GM23248 (cell line): ENCODE results near the gene CELA3A. TPM values are rescaled to one million over a fixed set of nuclear protein-coding genes. Genes with fewer than 3 reads are reported as not detected.

Experiments
- DNase-seq: peaks from one replicate; pipeline ENCODE4 v3.0.0-alpha.2; 2015
- H2AFZ ChIP-seq: fragments of 200-600 bp; sonication (generic); 2 replicates; pipeline ENCODE4 v1.6.1; 2016; ENCODE audit warnings: antibody characterized with exemption
- H3F3A ChIP-seq: fragments of 200-600 bp; sonication (generic); 2 replicates; pipeline ENCODE4 v1.6.1; 2016; ENCODE audit warnings: mild to moderate bottlenecking, antibody characterized with exemption, mixed run types; ENCODE audit not compliant: insufficient read depth
- H3K27ac ChIP-seq: fragments of 200-600 bp; sonication (generic); 2 replicates; pipeline ENCODE4 v1.5.1; 2016; ENCODE audit warnings: mild to moderate bottlenecking
- H3K27me3 ChIP-seq: fragments of 200-600 bp; sonication (generic); replicated peaks from 2 replicates; pipeline ENCODE4 v1.6.1; 2016; ENCODE audit warnings: mild to moderate bottlenecking; ENCODE audit not compliant: insufficient read depth
- H3K36me3 ChIP-seq: fragments of 200-600 bp; sonication (generic); 2 replicates; pipeline ENCODE4 v1.6.1; 2016; ENCODE audit warnings: low read depth, mild to moderate bottlenecking
- H3K4me1 ChIP-seq: fragments of 200-600 bp; sonication (generic); 2 replicates; pipeline ENCODE4 v1.6.1; 2016; ENCODE audit warnings: mild to moderate bottlenecking; ENCODE audit not compliant: insufficient read depth
- H3K4me2 ChIP-seq: fragments of 200-600 bp; sonication (generic); one replicate; pipeline ENCODE4 v1.6.1; 2016; ENCODE audit warnings: mild to moderate bottlenecking; ENCODE audit not compliant: unreplicated experiment
- H3K4me3 ChIP-seq: fragments of 200-600 bp; sonication (generic); 2 replicates; pipeline ENCODE4 v1.5.1; 2016; ENCODE audit warnings: mild to moderate bottlenecking
- H3K79me2 ChIP-seq: fragments of 200-600 bp; sonication (generic); 2 replicates; pipeline ENCODE4 v1.6.1; 2016; ENCODE audit warnings: mild to moderate bottlenecking; ENCODE audit not compliant: insufficient read depth
- H3K9ac ChIP-seq: fragments of 200-600 bp; sonication (generic); 2 replicates; pipeline ENCODE4 v1.6.1; 2016; ENCODE audit warnings: mild to moderate bottlenecking
- H3K9me2 ChIP-seq: fragments of 200-600 bp; sonication (generic); 2 replicates; pipeline ENCODE4 v1.6.1; 2016; ENCODE audit warnings: mixed run types, mild to moderate bottlenecking, moderate library complexity; ENCODE audit not compliant: insufficient read depth
- H3K9me3 ChIP-seq: fragments of 200-600 bp; sonication (generic); one replicate; pipeline ENCODE4 v1.6.1; 2017; ENCODE audit warnings: low read depth
- H4K20me1 ChIP-seq: fragments of 200-600 bp; sonication (generic); 2 replicates; pipeline ENCODE4 v1.6.0; 2016; ENCODE audit not compliant: insufficient read depth
- EZH2 ChIP-seq: fragments of 200-600 bp; sonication (generic); IDR thresholded peaks from 2 replicates; pipeline ENCODE4 v1.6.1; 2018; ENCODE audit warnings: antibody characterized with exemption, mild to moderate bottlenecking; ENCODE audit not compliant: insufficient read depth, poor library complexity, severe bottlenecking
- EZH2phosphoT487 ChIP-seq: fragments of 200-600 bp; sonication (generic); IDR thresholded peaks from 2 replicates; pipeline ENCODE4 v1.6.1; 2018; ENCODE audit warnings: antibody characterized with exemption, moderate library complexity, mild to moderate bottlenecking, low read depth; ENCODE audit not compliant: insufficient read depth
- WGBS, 2 experiments: methylation state at CpG; one replicate each; pipeline ENCODE4 v1.1.6; 2015 to 2017; ENCODE audit warnings: low lambda C conversion rate in 2 of 2, low coverage in 1 of 2; ENCODE audit errors: missing lambda C conversion rate in 2 of 2; 5-methylcytosine and 5-hydroxymethylcytosine counted together
- in situ Hi-C: fragments of 300-500 bp; cut with MboI; formaldehyde crosslinking; loops from 2 replicates; pipeline ENCODE4 v1.15.0; 2020
- polyA plus RNA-seq: library from polyadenylated mRNA; unstranded; fragments of >200 nt; fragmentation: Nextera tagmentation; extraction: Ambion mirVana; gene quantifications from 2 replicates; pipeline ENCODE4 v1.2.1, GENCODE V29; 2016
- total RNA-seq: library from RNA; depleted of rRNA; stranded (reverse); fragments of >200 nt; shearing (Covaris generic); gene quantifications from 2 replicates; pipeline ENCODE4 v1.2.3, GENCODE V29; 2014

Gene CELA3A
- total and polyA plus RNA-seq, 2 experiments from 2014 or later = not detected

DNA sequence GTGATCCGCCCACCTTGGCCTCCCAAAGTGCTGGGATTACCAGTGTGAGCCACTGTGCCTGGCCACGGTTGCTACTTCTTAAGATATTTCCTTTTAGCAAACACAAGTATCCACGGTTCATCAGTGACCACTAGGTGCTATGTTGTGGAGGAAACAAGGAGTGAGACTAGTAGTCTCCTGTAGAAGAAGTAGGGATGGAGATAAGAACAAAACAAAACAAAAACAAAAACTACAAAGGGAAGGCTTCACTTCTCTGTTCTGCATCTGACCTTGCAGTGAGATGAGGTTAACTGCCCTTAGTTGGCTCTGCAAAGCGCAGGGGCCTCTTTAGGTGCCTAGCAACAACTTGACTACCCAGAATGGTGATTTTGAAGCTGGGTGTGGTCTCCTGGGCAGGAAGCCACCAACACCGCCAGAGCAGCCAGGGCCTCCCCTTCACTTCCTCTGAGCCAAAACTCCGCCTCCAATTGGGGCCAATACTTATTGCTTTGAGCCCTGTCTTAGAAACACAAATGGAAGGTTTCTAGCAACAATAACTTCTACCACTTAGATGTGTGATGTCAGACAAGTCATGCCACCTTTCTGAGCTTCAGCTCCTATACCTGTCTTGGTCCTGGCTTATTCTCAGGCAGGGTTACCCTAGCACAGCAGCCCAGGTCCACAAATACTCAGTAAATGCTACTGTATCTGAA, 38.3 kb downstream of the CELA3A start:
- Histone ChIP-seq H3K9ac (0 out of 2 replicates have a peak overlapping the region, but pooled peaks have one; percentile 18), H3K4me1 (peaks cover 19% of the 10 kb centered on the region), H3K9me3 (no peaks in the 10 kb centered on the region), H3K79me2 (no peaks in the 10 kb centered on the region), H3K4me3 (0 out of 2 replicates have a peak overlapping the region, but pooled peaks have one; percentile 34), H3F3A (peaks cover 5% of the 10 kb centered on the region), H3K4me2 (peak overlapping the region; percentile 51), H4K20me1 (no peaks in the 10 kb centered on the region), H3K9me2 (no peaks in the 10 kb centered on the region), H2AFZ (peak overlapping the region; percentile 63), H3K27ac (peak overlapping the region; percentile 7; the same call in 1 of the 2 replicates), H3K36me3 (no peaks in the 10 kb centered on the region), H3K27me3 (no peaks in the 10 kb centered on the region)
- TF ChIP-seq EZH2phosphoT487 (no peak), EZH2 (no peak)
- peak; percentile 74 for DNase-seq
- in situ Hi-C loops = no loop called here
- WGBS, 2 experiments = 46 to 51% methylated on average over 6 of the region's 6 CpGs

- Histone ChIP-seq H3K9me3 (no peaks in the 10 kb centered on the region), H3K4me3 (0 out of 2 replicates have a peak overlapping the region, but pooled peaks have one; percentile 34), H3K9me2 (no peaks in the 10 kb centered on the region), H3K27me3 (no peaks in the 10 kb centered on the region), H3F3A (peaks cover 9% of the 10 kb centered on the region), H2AFZ (peak overlapping the region; percentile 63), H3K4me2 (peak overlapping the region; percentile 51), H3K36me3 (no peaks in the 10 kb centered on the region), H3K79me2 (no peaks in the 10 kb centered on the region), H3K9ac (0 out of 2 replicates have a peak overlapping the region, but pooled peaks have one; percentile 18), H4K20me1 (no peaks in the 10 kb centered on the region), H3K27ac (no peak overlapping the region), H3K4me1 (peaks cover 24% of the 10 kb centered on the region)
- TF ChIP-seq EZH2 (no peak), EZH2phosphoT487 (no peak)
- in situ Hi-C loops = no loop called here
- WGBS, 2 experiments = 92 to 97% methylated on average over 5 of the region's 5 CpGs
- no peak for DNase-seq
These were observed 38.8 kb downstream of the CELA3A start for GRCh38 chr1:22040286-22040623.

DNA sequence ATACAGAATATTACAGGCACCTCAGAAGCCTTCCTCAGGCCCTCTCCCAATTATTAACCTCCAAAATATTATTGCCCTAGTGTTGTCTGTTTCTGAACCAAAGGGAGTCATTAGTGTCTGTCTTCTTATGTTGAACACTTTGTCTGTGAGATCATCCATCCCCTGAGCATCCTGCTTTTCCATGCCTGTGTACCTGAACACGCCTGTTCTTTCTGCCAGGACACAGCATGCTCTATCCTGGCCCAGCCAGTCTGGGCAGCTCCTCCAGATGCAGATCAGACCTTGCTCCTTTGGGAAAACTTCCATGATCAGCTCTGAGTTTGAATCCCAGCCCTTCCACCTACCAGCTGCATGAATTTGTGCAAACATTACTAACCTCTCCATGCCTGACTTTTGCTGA, 40.0 kb downstream of the CELA3A start:
- H3K9me3 ChIP-seq = no peaks in the 10 kb centered on the region
- in situ Hi-C loops = no loop called here
- H3K4me3 ChIP-seq = no peak overlapping the region
- 91 to 93% methylated on average over 1 of the region's 1 CpG for WGBS, 2 experiments
- peaks cover 26% of the 10 kb centered on the region for H3K4me1 ChIP-seq
- no peak overlapping the region for H3K4me2 ChIP-seq
- H3K9me2 ChIP-seq = no peaks in the 10 kb centered on the region
- no peak for DNase-seq
- H3F3A ChIP-seq = peaks cover 15% of the 10 kb centered on the region
- H3K27me3 ChIP-seq = no peaks in the 10 kb centered on the region
- no peaks in the 10 kb centered on the region for H3K79me2 ChIP-seq
- no peak overlapping the region for H3K27ac ChIP-seq
- H3K36me3 ChIP-seq = no peaks in the 10 kb centered on the region
- H3K9ac ChIP-seq = no peak overlapping the region
- TF ChIP-seq EZH2 (no peak), EZH2phosphoT487 (no peak)
- H2AFZ ChIP-seq = no peak overlapping the region
- no peaks in the 10 kb centered on the region for H4K20me1 ChIP-seq

GRCh38 chr1:22043198-22043769, 41.8 kb downstream of the CELA3A start:
- Histone ChIP-seq H3K9me2 (no peaks in the 10 kb centered on the region), H3K27me3 (no peaks in the 10 kb centered on the region), H3K36me3 (no peaks in the 10 kb centered on the region), H3K27ac (no peak overlapping the region), H3K4me3 (no peak overlapping the region), H3K4me2 (no peak overlapping the region), H3K9me3 (no peaks in the 10 kb centered on the region), H3K9ac (no peak overlapping the region), H2AFZ (no peak overlapping the region), H3F3A (peaks cover 16% of the 10 kb centered on the region), H3K79me2 (no peaks in the 10 kb centered on the region), H4K20me1 (no peaks in the 10 kb centered on the region), H3K4me1 (peaks cover 28% of the 10 kb centered on the region)
- in situ Hi-C loops = no loop called here
- 73 to 77% methylated on average over 3 of the region's 3 CpGs for WGBS, 2 experiments
- no peak for TF ChIP-seq EZH2phosphoT487
- TF ChIP-seq EZH2 = no peak
- DNase-seq = no peak
